Heart left ventricle (tissue), 16 donors: ENCODE results near the gene MRAP. TPM values are rescaled to one million over a fixed set of nuclear protein-coding genes. Genes with fewer than 3 reads are reported as not detected.

Source experiments
- ATAC-seq, 4 donors: fragments of 200-7000 bp; cut with Tn5 transposase; one replicate each; pipeline ENCODE4 v1.9.1; 2020 to 2022; ENCODE audit warnings: moderate library complexity in 4 of 4, mild to moderate bottlenecking in 3 of 4, moderate number of reproducible peaks in 1 of 4
- DNase-seq, 5 donors: peaks; one replicate each; pipeline ENCODE4 v3.0.0-alpha.2; 2020
- H3K27ac ChIP-seq, 12 donors: fragments of 200-600 bp; sonication (generic) in 4 of 12; one replicate each; pipeline versions ENCODE4 v1.5.0 to v1.8.0; 2016 to 2022; ENCODE audit warnings: mild to moderate bottlenecking in 2 of 12
- H3K27me3 ChIP-seq, 9 donors: fragments of 200-600 bp; sonication (generic) in 2 of 9; one replicate each; pipeline versions ENCODE4 v1.5.1 to v1.8.0; 2016 to 2022; ENCODE audit warnings: mild to moderate bottlenecking in 3 of 9
- H3K36me3 ChIP-seq, 9 donors: fragments of 200-600 bp; sonication (generic) in 2 of 9; one replicate each; pipeline versions ENCODE4 v1.5.0 to v1.8.0; 2018 to 2022; ENCODE audit warnings: mild to moderate bottlenecking in 2 of 9
- H3K4me1 ChIP-seq, 12 donors: fragments of 200-600 bp; sonication (generic) in 4 of 12; one replicate each; pipeline versions ENCODE4 v1.5.0 to v1.8.0; 2016 to 2022; ENCODE audit warnings: mild to moderate bottlenecking in 3 of 12
- H3K4me3 ChIP-seq, 12 donors: fragments of 200-600 bp; sonication (generic) in 4 of 12; one replicate each; pipeline versions ENCODE4 v1.5.0 to v1.8.0; 2017 to 2022; ENCODE audit warnings: mild to moderate bottlenecking in 9 of 12, moderate library complexity in 4 of 12
- H3K9me3 ChIP-seq, 12 donors: fragments of 200-600 bp; sonication (generic) in 4 of 12; one replicate each; pipeline versions ENCODE4 v1.5.0 to v1.8.0; 2016 to 2022; ENCODE audit warnings: mild to moderate bottlenecking in 1 of 12
- CTCF ChIP-seq, 12 donors: fragments of 200-600 bp; sonication (generic) in 4 of 12; IDR thresholded peaks; one replicate each; pipeline versions ENCODE4 v1.5.0 to v1.8.0; 2018 to 2022; ENCODE audit warnings: antibody characterized with exemption in 12 of 12, mild to moderate bottlenecking in 5 of 12
- POLR2A ChIP-seq, 2 donors: fragments of 450-650 bp; IDR thresholded peaks; one replicate each; pipeline ENCODE4 v1.6.1; 2017; ENCODE audit warnings: antibody characterized with exemption in 2 of 2, mild to moderate bottlenecking in 2 of 2, moderate library complexity in 2 of 2
- whole genome bisulfite sequencing, 4 donors: extraction: QIAGEN DNeasy Blood & Tissue Kit in 2 of 4; methylation state at CpG; one replicate each; pipeline versions ENCODE4 v1.1.5 to v1.1.7; 2013 to 2018; 5-methylcytosine and 5-hydroxymethylcytosine counted together
- intact Hi-C, 10 donors: fragments of 100-400 bp; cut with DNase I; formaldehyde crosslinking; loops; one replicate each; pipeline versions ENCODE4 v1.11.1 to v1.14.2; 2022
- polyA plus RNA-seq, 2 donors: library from polyadenylated mRNA; stranded (reverse); fragments of 200-250 nt; gene quantifications; one replicate each; pipeline ENCODE4 v1.2.3, GENCODE V29; 2013
- total RNA-seq, 9 donors: library from RNA; depleted of rRNA in 2 of 9; stranded (reverse); fragments of >200 nt in 2 of 9; fragmentation: NEBNext Ultra II Directional in 3 of 9; extraction: Animal tissue kit (Norgen Biotek cat#: 25700) in 3 of 9; gene quantifications; one replicate each; pipeline versions ENCODE4 v1.1.0 to v1.2.4, GENCODE V29; 2016 to 2023
- donor health status: ischemic (EF 13 %, LVEDD 7.1; RV severe dilation, severe dysfunction).
- donor health status: healthy with polysubstance abuse.
- donor health status: DM: no; HTN: yes; CAD: no.
- donor health status: DM: no; HTN: no; CAD: no.
- donor health status: ischemic (EF 25% LVEDD 6.9; RV normal size, moderate dysfunction).
- donor health status: ischemic (EF 25% LVEDD 5.7; RV mildly dilated, moderate dysfunction).
- donor health status: healthy.
- donor health status: DM: yes; HTN: yes; CAD: no.
- donor health status: ischemic (EF 35%, LVEDD 5.7; RV mildly dilated, moderate dysfunction).
- donor health status: nonischemic (EF 11% LVEDD 7.7; RV severe dilation, severe dysfunction).
- donor health status: DM: yes; HTN: yes; CAD: no.
- donor health status: PGD.
- donor health status: ischemic (EF 29% LVEDD 5.4; RV normal size, mild dysfunction).
- donor health status: nonischemic (EF 23%, LVEDD 6.1; RV moderate dilation, normal function).

MRAP gene
- total and polyA plus RNA-seq, 11 donors = 0.57 to 6.5 (median 1.5) TPM; not detected in 5

GRCh38 chr21:32349333-32349944 lies 50.8 kb downstream of the MRAP start:
- peaks cover 0 to 100% (median 99%) of the 10 kb centered on the region in 9 donors for H3K36me3 ChIP-seq
- H3K4me1 ChIP-seq = peaks cover 0 to 7% (median 0%) of the 10 kb centered on the region in 12 donors
- 84 to 89% (median 88%) methylated on average over 16 of the region's 16 CpGs for WGBS, 4 donors
- TF ChIP-seq POLR2A (IDR thresholded peaks at IDR 0.05) (no peak), CTCF (IDR thresholded peaks at IDR 0.05) (no peak)
- ATAC-seq (no peak), DNase-seq (no peak)
- peaks cover 0 to 7% (median 1%) of the 10 kb centered on the region in 12 donors for H3K9me3 ChIP-seq
- H3K4me3 ChIP-seq = no peak overlapping the region
- no peaks in the 10 kb centered on the region for H3K27me3 ChIP-seq
- intact Hi-C loops = no loop called here
- no peak overlapping the region for H3K27ac ChIP-seq

- TF ChIP-seq CTCF (IDR thresholded peaks at IDR 0.05) (no peak), POLR2A (IDR thresholded peaks at IDR 0.05) (no peak)
- Histone ChIP-seq H3K4me3 (no peak overlapping the region), H3K27ac (no peak overlapping the region), H3K36me3 (peaks cover 0 to 100% (median 99%) of the 10 kb centered on the region in 9 donors), H3K9me3 (no peaks in the 10 kb centered on the region), H3K27me3 (no peaks in the 10 kb centered on the region), H3K4me1 (peaks cover 0 to 7% (median 0%) of the 10 kb centered on the region in 12 donors)
- 89 to 95% (median 93%) methylated on average over 12 to 16 of the region's 16 CpGs for WGBS, 4 donors
- ATAC-seq (no peak), DNase-seq (no peak)
- intact Hi-C loops = no loop called here
Measured at GRCh38 chr21:32350211-32350980, 51.7 kb downstream of the MRAP start.

DNA sequence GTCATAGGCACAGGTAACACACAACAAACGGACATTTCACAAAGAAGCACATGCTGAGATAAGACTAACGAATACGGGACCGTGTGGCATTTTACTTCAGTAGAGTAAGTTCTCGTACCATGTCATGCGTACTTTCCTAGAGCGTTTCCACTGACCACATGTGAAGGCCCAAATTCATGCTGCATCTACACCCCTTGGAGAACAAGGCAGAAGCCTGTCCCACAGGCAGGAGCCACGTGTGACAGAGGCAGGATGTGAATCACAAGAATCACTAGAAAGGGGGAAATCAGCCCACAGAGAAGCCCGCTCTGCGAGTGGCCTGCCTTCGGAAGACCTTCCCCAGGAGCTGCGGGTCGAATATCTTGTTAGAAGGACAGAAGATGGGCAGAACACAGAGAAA lies 52.3 kb downstream of the MRAP start:
- no peaks in the 10 kb centered on the region for H3K27me3 ChIP-seq
- H3K9me3 ChIP-seq = no peaks in the 10 kb centered on the region
- H3K4me3 ChIP-seq = no peak overlapping the region
- H3K27ac ChIP-seq = no peak overlapping the region
- DNase-seq (no peak), ATAC-seq (no peak)
- peaks cover 0 to 100% (median 99%) of the 10 kb centered on the region in 9 donors for H3K36me3 ChIP-seq
- WGBS, 4 donors = 86 to 93% (median 88%) methylated on average over 13 of the region's 13 CpGs
- intact Hi-C loops = no loop called here
- H3K4me1 ChIP-seq = peaks cover 0 to 7% (median 0%) of the 10 kb centered on the region in 12 donors
- TF ChIP-seq POLR2A (IDR thresholded peaks at IDR 0.05) (no peak), CTCF (IDR thresholded peaks at IDR 0.05) (no peak)

DNA sequence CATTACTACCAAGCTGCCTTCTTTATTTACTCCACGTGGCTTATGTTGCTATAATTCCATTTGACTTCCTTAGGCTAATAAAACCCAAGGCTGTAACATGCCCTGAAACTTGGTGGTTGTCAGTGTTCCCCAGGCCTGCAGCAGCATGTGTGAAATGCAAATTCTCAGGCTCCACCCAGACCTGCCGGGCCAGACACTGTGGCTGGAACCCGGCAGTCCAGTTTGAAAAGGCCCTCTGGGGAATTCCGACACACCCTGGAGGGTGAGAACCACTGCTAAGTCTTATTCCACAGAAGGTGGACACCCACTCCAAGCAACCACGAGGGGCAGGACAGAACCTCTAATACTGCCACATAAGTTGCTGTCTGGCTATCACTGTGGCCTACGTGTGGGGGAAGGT lies 52.8 kb downstream of the MRAP start:
- intact Hi-C loops = no loop called here

More for the DNA sequence above, 52.8 kb downstream of the MRAP start:
- no peak overlapping the region for H3K4me3 ChIP-seq
- WGBS, 4 donors = 74 to 87% (median 78%) methylated on average over 5 to 6 of the region's 6 CpGs
- TF ChIP-seq POLR2A (IDR thresholded peaks at IDR 0.05) (no peak), CTCF (IDR thresholded peaks at IDR 0.05) (no peak)
- DNase-seq (no peak), ATAC-seq (no peak)
- H3K4me1 ChIP-seq = peaks cover 0 to 8% (median 0%) of the 10 kb centered on the region in 12 donors
- H3K27me3 ChIP-seq = no peaks in the 10 kb centered on the region
- peaks cover 0 to 100% (median 99%) of the 10 kb centered on the region in 9 donors for H3K36me3 ChIP-seq
- no peaks in the 10 kb centered on the region for H3K9me3 ChIP-seq
- H3K27ac ChIP-seq = no peak overlapping the region
